ENCODE results near the gene MXRA7.
A peak's percentile ranks its signal among the peaks of the same experiment; 100 is the strongest.
"Not testable (repeated sequence)": the region's sequence is repeated elsewhere in the genome, so short reads cannot be mapped to it uniquely, and the experiment has no call there.

The MXRA7 gene

GRCh38 chr17:76725580-76726230 lies 14.9 kb upstream of the MXRA7 start:
- H3K27me3 ChIP-seq (ENCODE audit: insufficient read depth, low read length, poor library complexity, severe bottlenecking) = no peaks in the 10 kb centered on the region
- no peak for TF ChIP-seq EZH2phosphoT487 (IDR thresholded peaks at IDR 0.05; ENCODE audit: borderline replicate concordance)
- TF ChIP-seq CTCF (conservative IDR thresholded peaks at IDR 0.05; ENCODE audit: low read length) = no peak
- H4K20me1 ChIP-seq (ENCODE audit: insufficient read depth, low read length, poor library complexity, severe bottlenecking) = peaks cover 61% of the 10 kb centered on the region
- no peaks in the 10 kb centered on the region for H3K9me2 ChIP-seq (replicated peaks; ENCODE audit: low read depth, low read length)
- peaks cover 92% of the 10 kb centered on the region for H3K79me2 ChIP-seq (ENCODE audit: insufficient read depth, low read length)
- peak overlapping the region; percentile 86 for H3K9ac ChIP-seq (ENCODE audit: low read depth, low read length, poor library complexity, severe bottlenecking)
- peak overlapping the region; percentile 90 for H3K4me3 ChIP-seq (ENCODE audit: low read length, poor library complexity, severe bottlenecking)
- H3K4me2 ChIP-seq (ENCODE audit: low read depth, low read length, poor library complexity, severe bottlenecking) = peak overlapping the region; percentile 99
- H3K36me3 ChIP-seq (ENCODE audit: insufficient read depth, low read length) = peaks cover 29% of the 10 kb centered on the region
- peaks cover 51% of the 10 kb centered on the region for H3K4me1 ChIP-seq (ENCODE audit: insufficient read depth, low read length, poor library complexity, severe bottlenecking)
- H3F3A ChIP-seq (ENCODE audit: low read depth) = 0 out of 2 replicates have a peak, but pooled peaks cover 3% of the 10 kb centered on the region
- H2AFZ ChIP-seq (ENCODE audit: low read length) = peak overlapping the region; percentile 75
- H3K9me3 ChIP-seq (ENCODE audit: insufficient read depth, low read depth, low read length) = no peaks in the 10 kb centered on the region

DNA sequence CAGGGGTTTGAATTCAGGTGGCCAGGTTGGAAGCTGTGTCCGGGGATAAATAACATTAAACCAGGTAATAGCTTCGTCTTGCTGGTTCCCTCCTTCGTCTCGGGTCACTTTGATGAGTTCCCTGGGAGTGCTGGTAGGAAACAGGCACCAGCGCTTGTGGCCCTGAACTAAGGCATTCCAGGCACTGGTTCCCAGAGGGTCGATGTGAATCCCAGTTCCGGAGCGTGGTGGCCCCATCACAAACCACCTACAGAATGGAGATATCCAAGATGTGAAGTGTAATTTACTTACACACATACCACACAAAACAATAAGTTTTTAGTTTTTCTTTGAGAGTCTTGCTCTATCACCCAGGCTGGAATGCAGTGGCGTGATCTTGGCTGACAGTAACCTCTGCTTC lies 13.0 kb upstream of the MXRA7 start:
- peaks cover 44% of the 10 kb centered on the region for H3K36me3 ChIP-seq (ENCODE audit: insufficient read depth, low read length)

GRCh38 chr17:76722977-76723376 lies 12.2 kb upstream of the MXRA7 start:
- not testable (repeated sequence) for H3K9me2 ChIP-seq (replicated peaks; ENCODE audit: low read depth, low read length); H3K9me3 ChIP-seq (ENCODE audit: insufficient read depth, low read depth, low read length); H2AFZ ChIP-seq (ENCODE audit: low read length); H3K27me3 ChIP-seq (ENCODE audit: insufficient read depth, low read length, poor library complexity, severe bottlenecking); H3K9ac ChIP-seq (ENCODE audit: low read depth, low read length, poor library complexity, severe bottlenecking); H3F3A ChIP-seq (ENCODE audit: low read depth)
- Histone ChIP-seq H3K4me1 (ENCODE audit: insufficient read depth, low read length, poor library complexity, severe bottlenecking) (peaks cover 49% of the 10 kb centered on the region), H3K4me3 (ENCODE audit: low read length, poor library complexity, severe bottlenecking) (peak overlapping the region; percentile 1), H4K20me1 (ENCODE audit: insufficient read depth, low read length, poor library complexity, severe bottlenecking) (peaks cover 47% of the 10 kb centered on the region), H3K4me2 (ENCODE audit: low read depth, low read length, poor library complexity, severe bottlenecking) (peak overlapping the region; percentile 99), H3K36me3 (ENCODE audit: insufficient read depth, low read length) (peaks cover 52% of the 10 kb centered on the region), H3K79me2 (ENCODE audit: insufficient read depth, low read length) (peaks cover 73% of the 10 kb centered on the region)

More for the DNA sequence above, 13.0 kb upstream of the MXRA7 start:
- peaks cover 81% of the 10 kb centered on the region for H3K79me2 ChIP-seq (ENCODE audit: insufficient read depth, low read length)
- TF ChIP-seq EZH2phosphoT487 (IDR thresholded peaks at IDR 0.05; ENCODE audit: borderline replicate concordance) (no peak), CTCF (conservative IDR thresholded peaks at IDR 0.05; ENCODE audit: low read length) (no peak)
- H2AFZ ChIP-seq (ENCODE audit: low read length) = no peak overlapping the region
- peak overlapping the region; percentile 86 for H3K9ac ChIP-seq (ENCODE audit: low read depth, low read length, poor library complexity, severe bottlenecking)
- H3F3A ChIP-seq (ENCODE audit: low read depth) = 0 out of 2 replicates have a peak, but pooled peaks cover 3% of the 10 kb centered on the region
- H3K4me1 ChIP-seq (ENCODE audit: insufficient read depth, low read length, poor library complexity, severe bottlenecking) = peaks cover 52% of the 10 kb centered on the region
- H4K20me1 ChIP-seq (ENCODE audit: insufficient read depth, low read length, poor library complexity, severe bottlenecking) = peaks cover 49% of the 10 kb centered on the region
- peak overlapping the region; percentile 99 for H3K4me2 ChIP-seq (ENCODE audit: low read depth, low read length, poor library complexity, severe bottlenecking)
- H3K27me3 ChIP-seq (ENCODE audit: insufficient read depth, low read length, poor library complexity, severe bottlenecking) = no peaks in the 10 kb centered on the region
- no peaks in the 10 kb centered on the region for H3K9me3 ChIP-seq (ENCODE audit: insufficient read depth, low read depth, low read length)
- H3K4me3 ChIP-seq (ENCODE audit: low read length, poor library complexity, severe bottlenecking) = peak overlapping the region; percentile 90
- H3K9me2 ChIP-seq (replicated peaks; ENCODE audit: low read depth, low read length) = no peaks in the 10 kb centered on the region

- peaks cover 56% of the 10 kb centered on the region for H3K36me3 ChIP-seq (ENCODE audit: insufficient read depth, low read length)
- TF ChIP-seq EZH2phosphoT487 (IDR thresholded peaks at IDR 0.05; ENCODE audit: borderline replicate concordance) (no peak), CTCF (conservative IDR thresholded peaks at IDR 0.05; ENCODE audit: low read length) (no peak)
- H3K4me2 ChIP-seq (ENCODE audit: low read depth, low read length, poor library complexity, severe bottlenecking) = peak overlapping the region; percentile 48
- no peaks in the 10 kb centered on the region for H3K27me3 ChIP-seq (ENCODE audit: insufficient read depth, low read length, poor library complexity, severe bottlenecking)
- H3F3A ChIP-seq (ENCODE audit: low read depth) = no peaks in the 10 kb centered on the region
- H3K79me2 ChIP-seq (ENCODE audit: insufficient read depth, low read length) = peaks cover 66% of the 10 kb centered on the region
- H3K4me3 ChIP-seq (ENCODE audit: low read length, poor library complexity, severe bottlenecking) = peak overlapping the region; percentile 42
- no peaks in the 10 kb centered on the region for H3K9me2 ChIP-seq (replicated peaks; ENCODE audit: low read depth, low read length)
- no peaks in the 10 kb centered on the region for H3K9me3 ChIP-seq (ENCODE audit: insufficient read depth, low read depth, low read length)
- H3K9ac ChIP-seq (ENCODE audit: low read depth, low read length, poor library complexity, severe bottlenecking) = peak overlapping the region; percentile 52
- H3K4me1 ChIP-seq (ENCODE audit: insufficient read depth, low read length, poor library complexity, severe bottlenecking) = peaks cover 43% of the 10 kb centered on the region
- no peak overlapping the region for H2AFZ ChIP-seq (ENCODE audit: low read length)
- peaks cover 40% of the 10 kb centered on the region for H4K20me1 ChIP-seq (ENCODE audit: insufficient read depth, low read length, poor library complexity, severe bottlenecking)
Measured at GRCh38 chr17:76722279-76722678, 11.5 kb upstream of the MXRA7 start.
